H9 (cell line): ENCODE results near the gene ZNF92. TPM values are rescaled to one million over a fixed set of nuclear protein-coding genes. Genes with fewer than 3 reads are reported as not detected.

Experiments
- DNase-seq: peaks from one replicate; pipeline ENCODE4 v3.0.0-alpha.2; 2017
- H2AFZ ChIP-seq: one replicate; pipeline ENCODE4 v1.6.1; 2013; ENCODE audit warnings: mild to moderate bottlenecking, low read length, control low read depth, moderate library complexity
- H2AK5ac ChIP-seq: 2 replicates; pipeline ENCODE4 v1.6.1; 2013; ENCODE audit warnings: low read length, control low read depth, mixed read lengths; ENCODE audit not compliant: insufficient read length
- H2BK120ac ChIP-seq: one replicate; pipeline ENCODE4 v1.6.1; 2013; ENCODE audit warnings: low read depth, mild to moderate bottlenecking, low read length, control low read depth, inconsistent platforms; ENCODE audit not compliant: poor library complexity, severe bottlenecking
- H2BK12ac ChIP-seq: 2 replicates; pipeline ENCODE4 v1.6.1; 2013; ENCODE audit warnings: low read length, control low read depth, mixed read lengths, low read depth; ENCODE audit not compliant: insufficient read length
- H2BK15ac ChIP-seq: 2 replicates; pipeline ENCODE4 v1.6.1; 2013; ENCODE audit warnings: low read depth, low read length, control low read depth
- H2BK20ac ChIP-seq: one replicate; pipeline ENCODE4 v1.6.1; 2013; ENCODE audit warnings: low read depth, mild to moderate bottlenecking, low read length, control low read depth, inconsistent platforms; ENCODE audit not compliant: poor library complexity, severe bottlenecking
- H2BK5ac ChIP-seq: 2 replicates; pipeline ENCODE4 v1.6.1; 2013; ENCODE audit warnings: low read length, control low read depth, mixed read lengths; ENCODE audit not compliant: insufficient read length
- H3K14ac ChIP-seq: 2 replicates; pipeline ENCODE4 v1.6.1; 2013; ENCODE audit warnings: low read length, control low read depth; ENCODE audit not compliant: insufficient read depth
- H3K18ac ChIP-seq: 2 replicates; pipeline ENCODE4 v1.6.1; 2013; ENCODE audit warnings: low read depth, mild to moderate bottlenecking, mixed read lengths, low read length, control low read depth; ENCODE audit not compliant: insufficient read length
- H3K23ac ChIP-seq: 2 replicates; pipeline ENCODE4 v1.6.1; 2013; ENCODE audit warnings: low read length, control low read depth, mixed read lengths, low read depth; ENCODE audit not compliant: insufficient read length
- H3K23me2 ChIP-seq: 2 replicates; pipeline ENCODE4 v1.6.1; 2013; ENCODE audit warnings: low read depth, mild to moderate bottlenecking, mixed read lengths, low read length, control low read depth; ENCODE audit not compliant: insufficient read length, poor library complexity, severe bottlenecking
- H3K27ac ChIP-seq: 2 replicates; pipeline ENCODE4 v1.5.1; 2013; ENCODE audit warnings: low read length, control low read depth, mixed read lengths, low read depth; ENCODE audit not compliant: insufficient read length
- H3K27me3 ChIP-seq: 2 replicates; pipeline ENCODE4 v1.6.1; 2013; ENCODE audit warnings: low read length, control low read depth, inconsistent platforms; ENCODE audit not compliant: insufficient read depth
- H3K4ac ChIP-seq: 2 replicates; pipeline ENCODE4 v1.6.1; 2013; ENCODE audit warnings: low read depth, mild to moderate bottlenecking, control low read depth, inconsistent platforms, low read length, moderate library complexity
- H3K4me1 ChIP-seq: 2 replicates; pipeline ENCODE4 v1.6.1; 2013; ENCODE audit warnings: low read length, control low read depth, inconsistent platforms; ENCODE audit not compliant: insufficient read depth
- H3K4me2 ChIP-seq: 2 replicates; pipeline ENCODE4 v1.6.1; 2013; ENCODE audit warnings: low read length, control low read depth, mixed read lengths; ENCODE audit not compliant: insufficient read length, insufficient read depth
- H3K56ac ChIP-seq: 2 replicates; pipeline ENCODE4 v1.6.1; 2013; ENCODE audit warnings: low read depth, mild to moderate bottlenecking, mixed read lengths, low read length, control low read depth; ENCODE audit not compliant: insufficient read length
- H3K79me1 ChIP-seq: 2 replicates; pipeline ENCODE4 v1.6.1; 2013; ENCODE audit warnings: low read depth, mild to moderate bottlenecking, moderate library complexity, low read length, control low read depth, inconsistent platforms; ENCODE audit not compliant: insufficient read depth, poor library complexity, severe bottlenecking
- H3K79me2 ChIP-seq: 2 replicates; pipeline ENCODE4 v1.6.1; 2013; ENCODE audit warnings: low read length, control low read depth, inconsistent platforms; ENCODE audit not compliant: insufficient read depth
- H3K9ac ChIP-seq: 2 replicates; pipeline ENCODE4 v1.6.1; 2013; ENCODE audit warnings: low read length, control low read depth, mixed read lengths; ENCODE audit not compliant: insufficient read length; ENCODE audit errors: extremely low read depth
- H3K9me3 ChIP-seq: one replicate; pipeline ENCODE4 v1.6.1; 2013; ENCODE audit warnings: low read depth, low read length, inconsistent platforms; ENCODE audit not compliant: control insufficient read depth
- H3T11ph ChIP-seq: one replicate; pipeline ENCODE4 v1.6.1; 2013; ENCODE audit warnings: mild to moderate bottlenecking, low read length, control low read depth, inconsistent platforms
- H4K20me1 ChIP-seq: one replicate; pipeline ENCODE4 v1.6.1; 2013; ENCODE audit not compliant: control insufficient read depth, insufficient read length, insufficient read depth
- H4K5ac ChIP-seq: 2 replicates; pipeline ENCODE4 v1.6.1; 2013; ENCODE audit warnings: low read depth, mild to moderate bottlenecking, mixed read lengths, low read length, control low read depth; ENCODE audit not compliant: insufficient read length
- H4K8ac ChIP-seq: replicated peaks from 2 replicates; pipeline ENCODE4 v1.6.1; 2013; ENCODE audit warnings: low read length, control low read depth, mixed read lengths, low read depth; ENCODE audit not compliant: insufficient read length
- H4K91ac ChIP-seq: 2 replicates; pipeline ENCODE4 v1.6.1; 2013; ENCODE audit warnings: low read depth, mild to moderate bottlenecking, moderate library complexity, mixed read lengths, low read length, control low read depth; ENCODE audit not compliant: insufficient read length
- H3K27ac Mint-ChIP-seq, 3 experiments: 2 replicates in 2 of 3; 3 replicates in 1 of 3; pipeline ENCODE4 v1.8.0; 2020 to 2021; ENCODE audit warnings: mixed read lengths in 3 of 3, mild to moderate bottlenecking in 1 of 3, moderate library complexity in 1 of 3
- H3K27me3 Mint-ChIP-seq: 2 replicates; pipeline ENCODE4 v1.8.0; 2021; ENCODE audit warnings: low read depth, mild to moderate bottlenecking, moderate library complexity, mixed read lengths
- H3K36me3 Mint-ChIP-seq, 3 experiments: 2 replicates in 2 of 3; 3 replicates in 1 of 3; pipeline ENCODE4 v1.8.0; 2020 to 2021; ENCODE audit warnings: low read depth in 3 of 3, mixed read lengths in 3 of 3; ENCODE audit not compliant: insufficient read depth in 1 of 3
- H3K4me1 Mint-ChIP-seq, 2 experiments: 2 replicates each; pipeline ENCODE4 v1.8.0; 2020; ENCODE audit warnings: mixed read lengths in 2 of 2
- H3K4me3 Mint-ChIP-seq, 2 experiments: 2 replicates in 1 of 2; 3 replicates in 1 of 2; pipeline ENCODE4 v1.8.0; 2020 to 2021; ENCODE audit warnings: mild to moderate bottlenecking in 2 of 2, mixed read lengths in 2 of 2, moderate library complexity in 1 of 2
- H3K9me3 Mint-ChIP-seq, 2 experiments: 2 replicates in 1 of 2; 3 replicates in 1 of 2; pipeline ENCODE4 v1.8.0; 2020; ENCODE audit warnings: mild to moderate bottlenecking in 2 of 2, mixed read lengths in 2 of 2, moderate library complexity in 1 of 2
- WGBS: extraction: QIAGEN DNeasy Blood & Tissue Kit; methylation state at CpG from one replicate; pipeline ENCODE4 v1.1.7; 2013; ENCODE audit warnings: missing lambda C conversion rate, low lambda C conversion rate, mixed read lengths; ENCODE audit not compliant: insufficient read length; ENCODE audit errors: extremely low coverage; 5-methylcytosine and 5-hydroxymethylcytosine counted together
- total RNA-seq: library from RNA; stranded (reverse); gene quantifications from 2 replicates; pipeline ENCODE4 v1.2.1, GENCODE V29; 2021
- TF ChIP-seq, protein P1 (sequence below): fragments of 200-600 bp; sonication (generic); conservative IDR thresholded peaks from 3 replicates; pipeline ENCODE4 v1.8.0; 2021; ENCODE audit warnings: antibody characterized with exemption, mild to moderate bottlenecking

The ZNF92 gene
- total RNA-seq, 1 experiment from 2014 or later, result 32.4 TPM

DNA sequence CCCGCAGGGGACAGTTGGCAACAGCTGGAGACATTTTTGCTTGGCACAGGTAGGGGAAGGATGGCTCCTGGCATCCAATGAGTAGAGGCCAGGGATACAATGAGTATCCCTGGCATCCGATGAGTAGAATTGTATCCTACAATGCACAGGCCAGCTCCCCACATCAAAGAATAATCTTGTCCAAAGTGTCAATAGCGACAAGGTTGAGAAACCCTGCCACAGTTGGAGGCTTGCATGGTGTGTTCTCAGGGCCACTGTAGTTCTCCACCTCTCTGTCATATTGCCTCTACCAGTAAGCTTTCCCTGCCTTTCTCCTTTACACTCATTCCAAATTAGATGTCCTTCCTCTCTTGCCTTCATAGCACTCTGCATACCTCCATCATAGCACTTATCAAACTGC is 60.7 kb downstream of the ZNF92 start:
- Histone ChIP-seq H2AK5ac (no peak overlapping the region), H3K4me2 (no peak overlapping the region)

More for the DNA sequence above, 60.7 kb downstream of the ZNF92 start:
- Histone ChIP-seq H2BK15ac (no peak overlapping the region), H3K9me3 (peaks cover 17% of the 10 kb centered on the region), H3K56ac (no peak overlapping the region), H3K23ac (no peak overlapping the region), H3K14ac (no peak overlapping the region), H3K27ac (no peak overlapping the region), H3K23me2 (no peaks in the 10 kb centered on the region), H4K20me1 (peaks cover 3% of the 10 kb centered on the region), H2BK20ac (no peak overlapping the region), H2AFZ (no peak overlapping the region), H3K27me3 (no peaks in the 10 kb centered on the region), H3K79me1 (no peaks in the 10 kb centered on the region), H3K4me1 (no peaks in the 10 kb centered on the region), H3K18ac (no peak overlapping the region), H2BK120ac (no peak overlapping the region), H2BK5ac (no peak overlapping the region), H4K91ac (no peak overlapping the region), H4K8ac (no peak overlapping the region), H3K4ac (no peak overlapping the region), H2BK12ac (no peak overlapping the region), H3T11ph (no peak overlapping the region), H3K9ac (no peak overlapping the region), H4K5ac (no peak overlapping the region), H3K79me2 (no peaks in the 10 kb centered on the region)
- Mint-ChIP-seq H3K27me3 (peaks cover 2% of the 10 kb centered on the region), H3K4me1 (no peaks in the 10 kb centered on the region), H3K9me3 (peaks cover 18 to 39% of the 10 kb centered on the region in 2 experiments), H3K27ac (no peak overlapping the region), H3K36me3 (peaks cover 2 to 15% (median 3%) of the 10 kb centered on the region in 3 experiments; a peak in 6 of 7 replicates), H3K4me3 (no peak overlapping the region)
- TF ChIP-seq, protein P1, sequence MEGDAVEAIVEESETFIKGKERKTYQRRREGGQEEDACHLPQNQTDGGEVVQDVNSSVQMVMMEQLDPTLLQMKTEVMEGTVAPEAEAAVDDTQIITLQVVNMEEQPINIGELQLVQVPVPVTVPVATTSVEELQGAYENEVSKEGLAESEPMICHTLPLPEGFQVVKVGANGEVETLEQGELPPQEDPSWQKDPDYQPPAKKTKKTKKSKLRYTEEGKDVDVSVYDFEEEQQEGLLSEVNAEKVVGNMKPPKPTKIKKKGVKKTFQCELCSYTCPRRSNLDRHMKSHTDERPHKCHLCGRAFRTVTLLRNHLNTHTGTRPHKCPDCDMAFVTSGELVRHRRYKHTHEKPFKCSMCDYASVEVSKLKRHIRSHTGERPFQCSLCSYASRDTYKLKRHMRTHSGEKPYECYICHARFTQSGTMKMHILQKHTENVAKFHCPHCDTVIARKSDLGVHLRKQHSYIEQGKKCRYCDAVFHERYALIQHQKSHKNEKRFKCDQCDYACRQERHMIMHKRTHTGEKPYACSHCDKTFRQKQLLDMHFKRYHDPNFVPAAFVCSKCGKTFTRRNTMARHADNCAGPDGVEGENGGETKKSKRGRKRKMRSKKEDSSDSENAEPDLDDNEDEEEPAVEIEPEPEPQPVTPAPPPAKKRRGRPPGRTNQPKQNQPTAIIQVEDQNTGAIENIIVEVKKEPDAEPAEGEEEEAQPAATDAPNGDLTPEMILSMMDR, result no peak
- DNase-seq, result no peak
- no CpG with 5 or more reads among the region's 3 CpGs for WGBS
